K562 (cell line): Measurements from ENCODE around the gene FPGS. TPM values are rescaled to one million over a fixed set of nuclear protein-coding genes. Genes with fewer than 3 reads are reported as not detected.

ENCODE experiments used
- ATAC-seq: fragments of 200-7000 bp; cut with Tn5 transposase; 3 replicates; pipeline ENCODE4 v1.9.1; 2020; ENCODE audit warnings: moderate library complexity
- BruUV-seq: library from RNA; stranded (reverse); fragments of 400-500 nt; replicated peaks from 2 replicates; lab custom pipeline; 2021; lab: Mats Ljungman, UMichigan
- CTCF ChIA-PET: fragments of 300-600 bp; formaldehyde crosslinking; extraction: SDS; loops from one replicate; lab custom pipeline; 2021; ENCODE audit warnings: low intra/inter-chr PET ratio; lab: Yijun Ruan, JAX
- POLR2A ChIA-PET: fragments of 300-600, 350-650 bp; sonication (Branson Sonifier 250); formaldehyde crosslinking; extraction: SDS; loops from one replicate; lab custom pipeline; 2021; ENCODE audit warnings: antibody characterized with exemption, inconsistent platforms; lab: Yijun Ruan, JAX
- DNase-seq, 4 experiments: peaks; one replicate each; pipeline versions ENCODE4 v3.0.0 to v3.0.0-alpha.2; 2011 to 2018; ENCODE audit warnings: low spot score in 3 of 4, mixed read lengths in 3 of 4; ENCODE audit errors: extremely low read depth in 1 of 4
- FAIRE-seq: peaks from 2 replicates; lab custom pipeline; 2011; peaks lifted over from hg19 to GRCh38; lab: Jason Lieb, UNC
- H2AFZ ChIP-seq: 2 replicates; pipeline ENCODE4 v1.6.0; 2011; ENCODE audit warnings: low read depth, low read length, control low read depth, inconsistent platforms
- H3K27ac ChIP-seq: fragments of 200-600 bp; 3 replicates; pipeline ENCODE4 v1.8.0; 2011; ENCODE audit warnings: low read depth, mild to moderate bottlenecking, control low read depth, inconsistent platforms, low read length, moderate library complexity, mixed read lengths; ENCODE audit errors: extremely low read depth
- H3K27me3 ChIP-seq, 2 experiments: fragments of 300-600 bp in 1 of 2; 2 replicates in 1 of 2; 3 replicates in 1 of 2; pipeline versions ENCODE4 v1.6.0 to v1.8.0; 2011; ENCODE audit warnings: inconsistent platforms in 2 of 2, low read length in 2 of 2, mild to moderate bottlenecking in 1 of 2, mixed read lengths in 1 of 2, moderate library complexity in 1 of 2; ENCODE audit not compliant: control insufficient read depth in 2 of 2, insufficient read depth in 2 of 2
- H3K36me3 ChIP-seq: fragments of 300-600 bp; 3 replicates; pipeline ENCODE4 v1.8.0; 2011; ENCODE audit warnings: mild to moderate bottlenecking, low read length, inconsistent platforms; ENCODE audit not compliant: control insufficient read depth, insufficient read depth
- H3K4me1 ChIP-seq, 2 experiments: fragments of 200-600 bp in 1 of 2; replicated peaks in 1 of 2; 2 replicates in 1 of 2; 3 replicates in 1 of 2; pipeline versions ENCODE4 v1.5.1 to v1.8.0; 2011; ENCODE audit warnings: inconsistent platforms in 2 of 2, low read length in 2 of 2, mild to moderate bottlenecking in 1 of 2, mixed read lengths in 1 of 2, moderate library complexity in 1 of 2; ENCODE audit not compliant: control insufficient read depth in 2 of 2, insufficient read depth in 2 of 2
- H3K4me2 ChIP-seq: 2 replicates; pipeline ENCODE4 v1.6.1; 2011; ENCODE audit warnings: low read length, control low read depth, inconsistent platforms, mixed read lengths; ENCODE audit not compliant: insufficient read depth
- H3K4me3 ChIP-seq: fragments of 200-600 bp; sonication (generic), shearing (Covaris generic); 2 replicates; pipeline ENCODE4 v1.5.1; 2016; ENCODE audit warnings: control low read depth, inconsistent platforms
- H3K79me2 ChIP-seq: fragments of 200-600 bp; 3 replicates; pipeline ENCODE4 v1.8.0; 2011; ENCODE audit warnings: low read length, inconsistent platforms; ENCODE audit not compliant: control insufficient read depth, insufficient read depth
- H3K9ac ChIP-seq, 2 experiments: 2 replicates each; pipeline versions ENCODE4 v1.6.0 to v1.6.1; 2011; ENCODE audit warnings: low read depth in 2 of 2, low read length in 2 of 2, control low read depth in 1 of 2, inconsistent platforms in 1 of 2, mild to moderate bottlenecking in 1 of 2, mixed read lengths in 1 of 2; ENCODE audit not compliant: insufficient read depth in 1 of 2
- H3K9me1 ChIP-seq: one replicate; pipeline ENCODE4 v1.6.0; 2011; ENCODE audit warnings: inconsistent platforms, mild to moderate bottlenecking, low read length, moderate library complexity; ENCODE audit not compliant: control insufficient read depth, insufficient read depth
- H3K9me3 ChIP-seq: replicated peaks from 2 replicates; pipeline ENCODE4 v1.5.1; 2011; ENCODE audit warnings: low read depth, low read length, inconsistent platforms; ENCODE audit not compliant: control insufficient read depth, insufficient read depth
- H4K20me1 ChIP-seq: replicated peaks from 2 replicates; pipeline ENCODE4 v1.6.1; 2011; ENCODE audit warnings: low read length, inconsistent platforms, mixed read lengths; ENCODE audit not compliant: control insufficient read depth, insufficient read depth
- ARID1B ChIP-seq: fragments of 450-650 bp; IDR thresholded peaks from 2 replicates; pipeline ENCODE4 v1.6.1; 2016; ENCODE audit warnings: antibody characterized with exemption, mild to moderate bottlenecking, inconsistent platforms
- BDP1 ChIP-seq: IDR thresholded peaks from 3 replicates; pipeline ENCODE4 v1.6.1; 2011; ENCODE audit not compliant: insufficient read length, insufficient read depth
- BMI1 ChIP-seq: fragments of 150-350 bp; IDR thresholded peaks from 2 replicates; pipeline ENCODE4 v1.6.1; 2014; ENCODE audit warnings: low read length
- CBX5 ChIP-seq: IDR thresholded peaks from 2 replicates; pipeline ENCODE4 v1.6.1; 2014; ENCODE audit warnings: low read depth, borderline replicate concordance
- CTBP1 ChIP-seq: fragments of 450-650 bp; IDR thresholded peaks from 2 replicates; pipeline ENCODE4 v1.6.1; 2016; ENCODE audit warnings: borderline replicate concordance
- KAT8 ChIP-seq: fragments of 450-650 bp; IDR thresholded peaks from 2 replicates; pipeline ENCODE4 v1.6.1; 2016; ENCODE audit warnings: low read depth, mild to moderate bottlenecking
- L3MBTL2 ChIP-seq: fragments of 450-650 bp; IDR thresholded peaks from 2 replicates; pipeline ENCODE4 v1.6.1; 2016; ENCODE audit warnings: mild to moderate bottlenecking, moderate library complexity
- MAFG ChIP-seq: fragments of 450-650 bp; conservative IDR thresholded peaks from 2 replicates; pipeline ENCODE4 v1.6.1; 2016; ENCODE audit warnings: missing genetic modification characterization, missing compliant biosample characterization
- MCM5 ChIP-seq: fragments of 450-650 bp; IDR thresholded peaks from 2 replicates; pipeline ENCODE4 v1.6.1; 2016; ENCODE audit warnings: low read depth
- MYNN ChIP-seq, 2 experiments: sonication (generic); formaldehyde crosslinking in 1 of 2; IDR thresholded peaks; 2 replicates each; pipeline versions ENCODE4 v1.5.0 to v1.6.1; 2016 to 2020; ENCODE audit warnings: antibody characterized with exemption in 1 of 2, missing genetic modification reagents in 1 of 2
- NCOA1 ChIP-seq: fragments of 450-650 bp; IDR thresholded peaks from 2 replicates; pipeline ENCODE4 v1.6.1; 2016; ENCODE audit warnings: low read depth
- NFIX ChIP-seq: fragments of 250-450 bp; sonication (Bioruptor Pico); IDR thresholded peaks from 2 replicates; pipeline ENCODE4 v1.4.0; 2020; ENCODE audit warnings: low read depth, mild to moderate bottlenecking, moderate library complexity
- NR2F6 ChIP-seq: fragments of 450-650 bp; formaldehyde crosslinking; IDR thresholded peaks from 2 replicates; pipeline ENCODE4 v1.4.0; 2020; ENCODE audit warnings: mild to moderate bottlenecking
- RAD51 ChIP-seq: fragments of 450-650 bp; IDR thresholded peaks from 2 replicates; pipeline ENCODE4 v1.7.1; 2016; ENCODE audit warnings: low read depth, mild to moderate bottlenecking, borderline replicate concordance
- RBM22 ChIP-seq: fragments of 200-400 bp; formaldehyde crosslinking; IDR thresholded peaks from 2 replicates; pipeline ENCODE4 v1.6.1; 2018; ENCODE audit warnings: low read length, low read depth; ENCODE audit not compliant: poor library complexity, severe bottlenecking
- SAP30 ChIP-seq: fragments of 200-600 bp; sonication (generic); IDR thresholded peaks from 2 replicates; pipeline ENCODE4 v1.6.1; 2012; ENCODE audit warnings: borderline replicate concordance, low read depth, mild to moderate bottlenecking, moderate library complexity, low read length, control low read depth, inconsistent platforms; ENCODE audit not compliant: insufficient read depth, poor library complexity, severe bottlenecking
- SMARCE1 ChIP-seq: fragments of 450-650 bp; IDR thresholded peaks from 2 replicates; pipeline ENCODE4 v1.7.1; 2016; ENCODE audit warnings: mild to moderate bottlenecking
- ZFP36 ChIP-seq: fragments of 150-350 bp; IDR thresholded peaks from 2 replicates; pipeline ENCODE4 v1.6.1; 2018; ENCODE audit warnings: low read length, low read depth; ENCODE audit not compliant: partially characterized antibody
- ZNF561 ChIP-seq: fragments of 450-650 bp; formaldehyde crosslinking; conservative IDR thresholded peaks from 2 replicates; pipeline ENCODE4 v1.4.0; 2020; ENCODE audit warnings: mild to moderate bottlenecking, moderate library complexity
- ZNF785 ChIP-seq: fragments of 250-450 bp; sonication (Bioruptor Pico); IDR thresholded peaks from 2 replicates; pipeline ENCODE4 v1.4.0; 2020; ENCODE audit warnings: mild to moderate bottlenecking
- WGBS: fragments of 100-300 bp; shearing (Covaris generic); methylation state at CpG from one replicate; pipeline ENCODE4 v1.1.6; 2016; ENCODE audit warnings: low coverage, mixed read lengths; ENCODE audit not compliant: insufficient coverage; ENCODE audit errors: missing lambda C conversion rate; 5-methylcytosine and 5-hydroxymethylcytosine counted together
- in situ Hi-C: fragments of 300-500 bp; cut with MboI; formaldehyde crosslinking; loops from 4 replicates; pipeline ENCODE4 v1.15.0; 2018; ENCODE audit warnings: inconsistent platforms, mixed read lengths
- intact Hi-C: fragments of 100-400 bp; cut with micrococcal nuclease; formaldehyde crosslinking; loops from 2 replicates; pipeline ENCODE4 v1.14.2; 2022
- polyA plus RNA-seq, 8 experiments: library from polyadenylated mRNA; depleted of rRNA in 4 of 8; stranded (reverse) in 5 of 8; unstranded in 3 of 8; fragments of >200 nt; fragmentation: Nextera tagmentation in 2 of 8; fragmentation: Illumina TruSeq in 1 of 8; extraction: Ambion mirVana in 2 of 8; extraction: Trizol in 1 of 8; gene quantifications; 2 replicates each; pipeline versions ENCODE4 v1.2.1 to v1.2.3, GENCODE V29; 2011 to 2014; ENCODE audit warnings: inconsistent platforms in 1 of 8, missing spikeins in 1 of 8
- total RNA-seq, 7 experiments: library from RNA; depleted of rRNA in 6 of 7; stranded (reverse); fragments of >200 nt in 6 of 7; fragmentation: Illumina TruSeq in 2 of 7; extraction: Trizol in 2 of 7; gene quantifications; 2 replicates each; pipeline versions ENCODE4 v1.2.1 to v1.2.3, GENCODE V29; 2011 to 2021; ENCODE audit warnings: low replicate concordance in 1 of 7
- TF ChIP-seq, protein P1 (sequence below), 2 experiments: IDR thresholded peaks; 2 replicates each; pipeline ENCODE4 v1.6.1; 2012; ENCODE audit warnings: improper control_type of control experiment in 2 of 2, low read depth in 2 of 2, low read length in 2 of 2, borderline replicate concordance in 1 of 2
- TF ChIP-seq, protein P2 (sequence below): sonication (generic); formaldehyde crosslinking; IDR thresholded peaks from 2 replicates; pipeline ENCODE4 v1.9.0; 2022; ENCODE audit warnings: mild to moderate bottlenecking, missing genetic modification reagents

Gene FPGS
- total and polyA plus RNA-seq, 9 of the 15 experiments (the other 6 are each of a cell fraction or from before 2014, with no cell fraction given), result 0.84 to 86.4 (median 59.2) TPM

DNA sequence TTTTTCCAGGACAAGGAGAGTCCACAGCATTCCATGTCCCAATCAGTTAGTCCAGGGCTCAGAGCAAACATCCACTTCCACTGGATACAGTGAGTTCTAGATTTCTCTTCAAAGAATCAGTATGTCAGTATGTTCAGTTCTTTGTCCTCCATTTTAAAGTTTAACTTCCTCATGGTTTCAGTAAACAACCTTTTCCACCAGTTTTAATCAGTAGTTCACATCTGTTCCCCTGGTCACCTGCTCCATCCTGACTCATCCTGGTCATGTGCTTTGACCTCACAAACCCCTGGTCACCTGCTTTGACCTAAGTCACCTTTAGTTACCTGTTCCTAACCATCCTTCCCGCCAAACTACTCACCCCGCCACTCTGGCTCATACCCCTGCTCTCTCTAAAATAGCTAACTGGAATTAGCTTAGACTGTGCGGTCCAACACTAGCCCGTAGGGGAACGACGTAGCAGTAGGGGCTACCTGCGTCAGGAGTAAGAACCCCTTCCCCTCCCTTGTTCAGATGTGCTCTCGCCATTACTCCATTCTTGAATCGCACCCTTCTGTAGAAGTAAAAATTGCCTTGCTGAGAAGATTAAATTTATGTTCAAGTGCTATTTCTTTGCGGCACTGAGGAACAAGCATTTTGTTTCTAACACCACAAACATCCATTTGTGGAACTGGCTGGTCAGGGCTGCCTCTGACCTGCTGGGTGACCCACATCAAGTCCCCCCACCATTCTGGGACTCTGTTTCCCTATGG is 46.2 kb downstream of the FPGS start:
- H3K27me3 ChIP-seq, result no peaks in the 10 kb centered on the region
- H3K4me3 ChIP-seq, result no peak overlapping the region
- DNase-seq (no peak), ATAC-seq (no peak), FAIRE-seq (no peak)
- H3K79me2 ChIP-seq, result no peaks in the 10 kb centered on the region
- H3K36me3 ChIP-seq, result no peaks in the 10 kb centered on the region
- 0 out of 2 replicates have a peak overlapping the region, but pooled peaks have one; percentile 3 for H3K4me2 ChIP-seq
- ChIA-PET CTCF (no interaction called here), POLR2A (no interaction called here)
- in situ Hi-C loops (no loop called here), intact Hi-C loops (no loop called here)
- no TSS peak for BruUV-seq
- no peaks in the 10 kb centered on the region for H4K20me1 ChIP-seq
- peak overlapping the region; percentile 25; the same call in 1 of the 3 replicates for H3K27ac ChIP-seq
- H3K4me1 ChIP-seq, result peaks cover 23 to 32% of the 10 kb centered on the region in 2 experiments
- H2AFZ ChIP-seq, result no peak overlapping the region
- 83% methylated on average over 8 of the region's 10 CpGs for WGBS
- H3K9me1 ChIP-seq, result peaks cover 3% of the 10 kb centered on the region
- H3K9me3 ChIP-seq, result peaks cover 17% of the 10 kb centered on the region
- H3K9ac ChIP-seq, result no peak overlapping the region
- no peak for TF ChIP-seq RBM22
- peak; percentile 41; the same call in 1 of the 2 replicates for TF ChIP-seq CTBP1
- no peak for TF ChIP-seq SAP30
- TF ChIP-seq, protein P1, sequence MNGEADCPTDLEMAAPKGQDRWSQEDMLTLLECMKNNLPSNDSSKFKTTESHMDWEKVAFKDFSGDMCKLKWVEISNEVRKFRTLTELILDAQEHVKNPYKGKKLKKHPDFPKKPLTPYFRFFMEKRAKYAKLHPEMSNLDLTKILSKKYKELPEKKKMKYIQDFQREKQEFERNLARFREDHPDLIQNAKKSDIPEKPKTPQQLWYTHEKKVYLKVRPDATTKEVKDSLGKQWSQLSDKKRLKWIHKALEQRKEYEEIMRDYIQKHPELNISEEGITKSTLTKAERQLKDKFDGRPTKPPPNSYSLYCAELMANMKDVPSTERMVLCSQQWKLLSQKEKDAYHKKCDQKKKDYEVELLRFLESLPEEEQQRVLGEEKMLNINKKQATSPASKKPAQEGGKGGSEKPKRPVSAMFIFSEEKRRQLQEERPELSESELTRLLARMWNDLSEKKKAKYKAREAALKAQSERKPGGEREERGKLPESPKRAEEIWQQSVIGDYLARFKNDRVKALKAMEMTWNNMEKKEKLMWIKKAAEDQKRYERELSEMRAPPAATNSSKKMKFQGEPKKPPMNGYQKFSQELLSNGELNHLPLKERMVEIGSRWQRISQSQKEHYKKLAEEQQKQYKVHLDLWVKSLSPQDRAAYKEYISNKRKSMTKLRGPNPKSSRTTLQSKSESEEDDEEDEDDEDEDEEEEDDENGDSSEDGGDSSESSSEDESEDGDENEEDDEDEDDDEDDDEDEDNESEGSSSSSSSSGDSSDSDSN (IDR thresholded peaks at IDR 0.05; ENCODE audit: borderline replicate concordance in 1 of 2, low read depth in 2 of 2, low read length in 2 of 2), result no peak
- TF ChIP-seq CBX5, result peak; percentile 96
- TF ChIP-seq L3MBTL2, result peak; percentile 25
- TF ChIP-seq ZNF561, result peak; percentile 87; the same call in 1 of the 2 replicates
- no peak for TF ChIP-seq MAFG (tag)
- peak; percentile 51; the same call in 1 of the 2 replicates for TF ChIP-seq NCOA1
- TF ChIP-seq NR2F6 (CRISPR knock-in tag), result no peak
- TF ChIP-seq ZNF785 (CRISPR knock-in tag), result no peak
- no peak for TF ChIP-seq KAT8
- TF ChIP-seq, protein P2, sequence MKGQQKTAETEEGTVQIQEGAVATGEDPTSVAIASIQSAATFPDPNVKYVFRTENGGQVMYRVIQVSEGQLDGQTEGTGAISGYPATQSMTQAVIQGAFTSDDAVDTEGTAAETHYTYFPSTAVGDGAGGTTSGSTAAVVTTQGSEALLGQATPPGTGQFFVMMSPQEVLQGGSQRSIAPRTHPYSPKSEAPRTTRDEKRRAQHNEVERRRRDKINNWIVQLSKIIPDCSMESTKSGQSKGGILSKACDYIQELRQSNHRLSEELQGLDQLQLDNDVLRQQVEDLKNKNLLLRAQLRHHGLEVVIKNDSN, result peak; percentile 52; the same call in 1 of the 2 replicates
- TF ChIP-seq MYNN (IDR thresholded peaks at IDR 0.05), result no peak
- TF ChIP-seq MYNN (CRISPR knock-in tag; IDR thresholded peaks at IDR 0.05), result no peak
- TF ChIP-seq NFIX (CRISPR knock-in tag), result no peak
- TF ChIP-seq BMI1, result no peak
- TF ChIP-seq ARID1B, result peak; percentile 64
- TF ChIP-seq MCM5, result no peak
- TF ChIP-seq BDP1, result no peak
- peak; percentile 43; the same call in 1 of the 2 replicates for TF ChIP-seq SMARCE1
- no peak for TF ChIP-seq ZFP36
- TF ChIP-seq RAD51, result peak; percentile 58
